ENCODE results near the gene HEG1. TPM values are rescaled to one million over a fixed set of nuclear protein-coding genes. Genes with fewer than 3 reads are reported as not detected.

HEG1 gene
- total RNA-seq, 2 experiments from 2014 or later, result 24.5 to 25.8 TPM

- no peaks in the 10 kb centered on the region for H3K9me3 Mint-ChIP-seq
- H3K4me1 Mint-ChIP-seq (ENCODE audit: low read depth), result peaks cover 8% of the 10 kb centered on the region
- ChIA-PET POLR2A (no interaction called here), CTCF (no interaction called here)
- no peak for ATAC-seq
- H3K4me3 Mint-ChIP-seq, result no peak overlapping the region
- H3K27me3 Mint-ChIP-seq, result peaks cover 2% of the 10 kb centered on the region
- intact Hi-C loops (cut with micrococcal nuclease), result no loop called here
- TF ChIP-seq, protein P1, sequence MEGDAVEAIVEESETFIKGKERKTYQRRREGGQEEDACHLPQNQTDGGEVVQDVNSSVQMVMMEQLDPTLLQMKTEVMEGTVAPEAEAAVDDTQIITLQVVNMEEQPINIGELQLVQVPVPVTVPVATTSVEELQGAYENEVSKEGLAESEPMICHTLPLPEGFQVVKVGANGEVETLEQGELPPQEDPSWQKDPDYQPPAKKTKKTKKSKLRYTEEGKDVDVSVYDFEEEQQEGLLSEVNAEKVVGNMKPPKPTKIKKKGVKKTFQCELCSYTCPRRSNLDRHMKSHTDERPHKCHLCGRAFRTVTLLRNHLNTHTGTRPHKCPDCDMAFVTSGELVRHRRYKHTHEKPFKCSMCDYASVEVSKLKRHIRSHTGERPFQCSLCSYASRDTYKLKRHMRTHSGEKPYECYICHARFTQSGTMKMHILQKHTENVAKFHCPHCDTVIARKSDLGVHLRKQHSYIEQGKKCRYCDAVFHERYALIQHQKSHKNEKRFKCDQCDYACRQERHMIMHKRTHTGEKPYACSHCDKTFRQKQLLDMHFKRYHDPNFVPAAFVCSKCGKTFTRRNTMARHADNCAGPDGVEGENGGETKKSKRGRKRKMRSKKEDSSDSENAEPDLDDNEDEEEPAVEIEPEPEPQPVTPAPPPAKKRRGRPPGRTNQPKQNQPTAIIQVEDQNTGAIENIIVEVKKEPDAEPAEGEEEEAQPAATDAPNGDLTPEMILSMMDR (IDR thresholded peaks at IDR 0.05), result no peak
- H3K27ac Mint-ChIP-seq, result no peak overlapping the region
- no peaks in the 10 kb centered on the region for H3K36me3 Mint-ChIP-seq (ENCODE audit: low read depth)
- no peak for DNase-seq
Observed at GRCh38 chr3:125077864-125078263, 22.1 kb upstream of the HEG1 start.

GRCh38 chr3:125076464-125076863 lies 20.7 kb upstream of the HEG1 start:
- ChIA-PET POLR2A (no interaction called here), CTCF (interaction anchor here (1.5 kb wide), 1 partner anchor 24 kb away, joined by 3 read pairs; no protein-coding TSS in a partner anchor)
- Mint-ChIP-seq H3K9me3 (no peaks in the 10 kb centered on the region), H3K4me3 (no peak overlapping the region), H3K4me1 (ENCODE audit: low read depth) (peaks cover 8% of the 10 kb centered on the region), H3K27ac (no peak overlapping the region), H3K27me3 (peaks cover 2% of the 10 kb centered on the region), H3K36me3 (ENCODE audit: low read depth) (no peaks in the 10 kb centered on the region)
- intact Hi-C loops (cut with micrococcal nuclease), result no loop called here
- ATAC-seq (no peak), DNase-seq (no peak)
- TF ChIP-seq, protein P1 (IDR thresholded peaks at IDR 0.05), result no peak

DNA sequence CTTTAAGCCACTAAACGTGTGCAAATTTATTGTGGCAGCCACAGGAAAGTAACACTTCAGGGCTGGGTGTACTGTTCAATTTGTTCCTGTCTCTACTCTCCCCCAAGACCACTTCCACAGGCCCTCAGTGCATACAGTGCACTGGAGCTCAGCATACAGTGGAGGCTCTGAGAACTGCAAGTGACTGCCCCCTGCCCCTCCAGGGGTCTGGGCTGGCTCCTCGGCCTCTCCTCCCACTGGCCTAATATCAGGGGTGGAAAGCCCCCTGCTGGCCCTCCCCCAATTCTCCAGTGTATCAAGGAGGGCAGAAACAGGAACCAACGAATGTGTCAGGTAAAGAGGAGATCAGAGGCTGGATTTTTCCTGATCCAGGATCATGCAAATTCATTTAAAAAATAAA lies 19.9 kb upstream of the HEG1 start:
- Mint-ChIP-seq H3K27me3 (no peaks in the 10 kb centered on the region), H3K4me3 (no peak overlapping the region), H3K36me3 (ENCODE audit: low read depth) (no peaks in the 10 kb centered on the region), H3K27ac (no peak overlapping the region), H3K9me3 (no peaks in the 10 kb centered on the region), H3K4me1 (ENCODE audit: low read depth) (peaks cover 8% of the 10 kb centered on the region)
- TF ChIP-seq, protein P1 (IDR thresholded peaks at IDR 0.05), result no peak
- intact Hi-C loops (cut with micrococcal nuclease), result no loop called here
- ChIA-PET CTCF (interaction anchor here (1.5 kb wide), 2 partner anchors 24 to 315 kb away, joined by 3 read pairs; no protein-coding TSS in a partner anchor), POLR2A (no interaction called here)
- no peak for DNase-seq
- ATAC-seq, result no peak

DNA sequence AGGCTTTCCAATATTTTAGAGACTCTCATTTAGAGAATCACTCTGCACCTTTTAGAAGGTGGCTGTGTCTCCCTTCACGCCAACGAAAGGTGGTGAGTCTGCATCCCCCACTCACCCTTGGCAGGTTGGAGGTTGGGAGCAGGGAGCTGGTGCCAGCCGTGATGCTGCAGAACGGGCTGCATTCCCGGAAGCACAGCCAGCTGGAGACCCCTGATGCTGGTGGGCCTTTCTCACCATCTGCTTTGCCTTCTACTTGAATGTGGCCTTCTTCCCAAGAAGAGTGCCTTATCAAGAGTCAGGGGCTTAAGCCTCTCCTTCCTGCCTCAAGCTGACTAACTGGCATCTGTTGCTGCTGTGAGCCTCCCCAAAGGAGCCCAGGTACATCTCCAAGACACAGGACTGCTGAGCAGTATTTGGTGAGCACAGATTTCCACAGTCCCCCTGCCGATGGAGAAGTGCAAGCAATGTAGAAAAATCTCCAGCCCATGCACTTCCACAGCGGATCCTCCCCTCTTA lies 17.7 kb upstream of the HEG1 start:
- ChIA-PET CTCF (no interaction called here), POLR2A (no interaction called here)
- TF ChIP-seq, protein P1 (IDR thresholded peaks at IDR 0.05), result no peak
- no peaks in the 10 kb centered on the region for H3K9me3 Mint-ChIP-seq
- H3K27ac Mint-ChIP-seq, result no peak overlapping the region
- H3K36me3 Mint-ChIP-seq (ENCODE audit: low read depth), result no peaks in the 10 kb centered on the region
- H3K27me3 Mint-ChIP-seq, result no peaks in the 10 kb centered on the region
- H3K4me1 Mint-ChIP-seq (ENCODE audit: low read depth), result peaks cover 20% of the 10 kb centered on the region
- intact Hi-C loops (cut with micrococcal nuclease), result no loop called here
- DNase-seq (no peak), ATAC-seq (no peak)
- H3K4me3 Mint-ChIP-seq, result no peak overlapping the region

DNA sequence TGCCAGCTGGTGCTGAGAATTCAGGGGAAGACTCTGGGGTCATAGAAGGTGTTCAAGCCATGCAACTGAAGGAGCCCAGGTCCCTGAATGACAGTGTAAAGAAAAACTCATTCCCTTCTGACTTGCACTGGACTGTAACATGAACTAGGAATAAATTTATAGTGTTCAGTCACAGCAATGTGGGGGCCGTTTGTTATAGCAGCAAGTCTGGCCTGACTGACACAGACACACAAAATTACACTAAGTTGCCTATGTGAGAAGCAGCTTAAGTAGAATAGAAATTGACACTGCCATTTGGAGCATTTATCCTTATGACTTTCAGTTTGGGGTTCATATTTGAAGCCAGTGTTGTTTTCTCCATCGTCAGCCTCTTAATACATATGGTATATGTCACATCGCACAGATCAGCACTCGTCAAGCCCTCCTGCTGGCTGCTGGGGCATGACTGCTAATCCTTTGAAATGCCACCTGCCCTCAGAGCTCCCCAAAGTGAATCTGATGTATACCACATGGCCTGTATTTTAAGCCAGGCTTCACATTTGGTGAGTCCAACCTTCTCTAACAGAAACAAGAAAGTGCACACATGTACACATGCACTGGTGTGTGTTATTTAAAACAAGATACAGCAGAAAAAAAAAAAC lies 17.1 kb upstream of the HEG1 start:
- ChIA-PET CTCF (no interaction called here), POLR2A (no interaction called here)

More for the DNA sequence above, 17.1 kb upstream of the HEG1 start:
- Mint-ChIP-seq H3K27ac (no peak overlapping the region), H3K27me3 (no peaks in the 10 kb centered on the region), H3K4me3 (no peak overlapping the region), H3K36me3 (ENCODE audit: low read depth) (no peaks in the 10 kb centered on the region), H3K9me3 (no peaks in the 10 kb centered on the region), H3K4me1 (ENCODE audit: low read depth) (peaks cover 16% of the 10 kb centered on the region)
- intact Hi-C loops (cut with micrococcal nuclease), result no loop called here
- DNase-seq (no peak), ATAC-seq (no peak)
- TF ChIP-seq, protein P1 (IDR thresholded peaks at IDR 0.05), result no peak
